ENCODE data around the gene PDZRN3.

PDZRN3 gene

GRCh38 chr3:73409138-73409763 lies 215.5 kb downstream of the PDZRN3 start:
- Histone ChIP-seq H3K9me3 (ENCODE audit: control extremely low read depth in 1 of 5, control insufficient read depth in 4 of 5, insufficient read depth in 2 of 5, low read depth in 1 of 5, low read length in 4 of 5) (no peaks in the 10 kb centered on the region), H3K4me3 (ENCODE audit: control insufficient read depth in 1 of 7, extremely low read depth in 1 of 7, insufficient read depth in 4 of 7, low read depth in 2 of 7, low read length in 6 of 7) (no peak overlapping the region), H3K36me3 (ENCODE audit: control insufficient read depth in 4 of 4, insufficient read depth in 4 of 4, low read length in 3 of 4) (no peaks in the 10 kb centered on the region), H3K27me3 (replicated peaks in 2 of 5; ENCODE audit: control insufficient read depth in 4 of 5, insufficient read depth in 5 of 5, low read length in 4 of 5) (peaks cover 2 to 13% (median 4%) of the 10 kb centered on the region in 5 experiments), H3K4me1 (ENCODE audit: control extremely low read depth in 1 of 4, control insufficient read depth in 4 of 4, insufficient read depth in 4 of 4, low read length in 3 of 4) (no peaks in the 10 kb centered on the region), H3K27ac (ENCODE audit: insufficient read depth in 1 of 2, low read depth in 1 of 2, low read length in 2 of 2, poor library complexity in 1 of 2, severe bottlenecking in 2 of 2) (no peak overlapping the region)
- ChIA-PET POLR2A (no interaction called here), CTCF (no interaction called here)
- 94% methylated on average over 8 of the region's 10 CpGs for WGBS (ENCODE audit: insufficient coverage)
- no peak for DNase-seq

- H3K27me3 ChIP-seq (replicated peaks in 2 of 5; ENCODE audit: control insufficient read depth in 4 of 5, insufficient read depth in 5 of 5, low read length in 4 of 5) = peaks cover 2 to 12% (median 3%) of the 10 kb centered on the region in 5 experiments
- H3K27ac ChIP-seq (ENCODE audit: insufficient read depth in 1 of 2, low read depth in 1 of 2, low read length in 2 of 2, poor library complexity in 1 of 2, severe bottlenecking in 2 of 2) = no peak overlapping the region
- H3K36me3 ChIP-seq (ENCODE audit: control insufficient read depth in 4 of 4, insufficient read depth in 4 of 4, low read length in 3 of 4) = no peaks in the 10 kb centered on the region
- no peak overlapping the region for H3K4me3 ChIP-seq (ENCODE audit: control insufficient read depth in 1 of 7, extremely low read depth in 1 of 7, insufficient read depth in 4 of 7, low read depth in 2 of 7, low read length in 6 of 7)
- CTCF ChIA-PET = interaction anchor here (1.3 kb wide), 1 partner anchor 8 kb away, joined by 3 read pairs; no protein-coding TSS in a partner anchor
- POLR2A ChIA-PET = no interaction called here
- no peaks in the 10 kb centered on the region for H3K4me1 ChIP-seq (ENCODE audit: control extremely low read depth in 1 of 4, control insufficient read depth in 4 of 4, insufficient read depth in 4 of 4, low read length in 3 of 4)
- H3K9me3 ChIP-seq (ENCODE audit: control extremely low read depth in 1 of 5, control insufficient read depth in 4 of 5, insufficient read depth in 2 of 5, low read depth in 1 of 5, low read length in 4 of 5) = no peaks in the 10 kb centered on the region
- DNase-seq = no peak
- WGBS (ENCODE audit: insufficient coverage) = 93% methylated on average over 3 of the region's 10 CpGs
These were observed 216.1 kb downstream of the PDZRN3 start for GRCh38 chr3:73408634-73409033.

GRCh38 chr3:73407577-73407976 lies 217.2 kb downstream of the PDZRN3 start:
- no peak overlapping the region for H3K27ac ChIP-seq (ENCODE audit: insufficient read depth in 1 of 2, low read depth in 1 of 2, low read length in 2 of 2, poor library complexity in 1 of 2, severe bottlenecking in 2 of 2)
- H3K36me3 ChIP-seq (ENCODE audit: control insufficient read depth in 4 of 4, insufficient read depth in 4 of 4, low read length in 3 of 4) = no peaks in the 10 kb centered on the region
- H3K4me1 ChIP-seq (ENCODE audit: control extremely low read depth in 1 of 4, control insufficient read depth in 4 of 4, insufficient read depth in 4 of 4, low read length in 3 of 4) = no peaks in the 10 kb centered on the region
- ChIA-PET POLR2A (no interaction called here), CTCF (interaction anchor here (1.3 kb wide), 1 partner anchor 9 kb away, joined by 3 read pairs; no protein-coding TSS in a partner anchor)
- no peak overlapping the region for H3K4me3 ChIP-seq (ENCODE audit: control insufficient read depth in 1 of 7, extremely low read depth in 1 of 7, insufficient read depth in 4 of 7, low read depth in 2 of 7, low read length in 6 of 7)
- H3K9me3 ChIP-seq (ENCODE audit: control extremely low read depth in 1 of 5, control insufficient read depth in 4 of 5, insufficient read depth in 2 of 5, low read depth in 1 of 5, low read length in 4 of 5) = no peaks in the 10 kb centered on the region
- WGBS (ENCODE audit: insufficient coverage) = 100% methylated on average over 2 of the region's 2 CpGs
- no peak for DNase-seq
- peaks cover 0 to 11% (median 3%) of the 10 kb centered on the region in 5 experiments for H3K27me3 ChIP-seq (replicated peaks in 2 of 5; ENCODE audit: control insufficient read depth in 4 of 5, insufficient read depth in 5 of 5, low read length in 4 of 5)

- no peak overlapping the region for H3K27ac ChIP-seq (ENCODE audit: insufficient read depth in 1 of 2, low read depth in 1 of 2, low read length in 2 of 2, poor library complexity in 1 of 2, severe bottlenecking in 2 of 2)
- no peaks in the 10 kb centered on the region for H3K9me3 ChIP-seq (ENCODE audit: control extremely low read depth in 1 of 5, control insufficient read depth in 4 of 5, insufficient read depth in 2 of 5, low read depth in 1 of 5, low read length in 4 of 5)
- POLR2A ChIA-PET = no interaction called here
- no peaks in the 10 kb centered on the region for H3K4me1 ChIP-seq (ENCODE audit: control extremely low read depth in 1 of 4, control insufficient read depth in 4 of 4, insufficient read depth in 4 of 4, low read length in 3 of 4)
- CTCF ChIA-PET = no interaction called here
- H3K36me3 ChIP-seq (ENCODE audit: control insufficient read depth in 4 of 4, insufficient read depth in 4 of 4, low read length in 3 of 4) = no peaks in the 10 kb centered on the region
- H3K27me3 ChIP-seq (replicated peaks in 2 of 5; ENCODE audit: control insufficient read depth in 4 of 5, insufficient read depth in 5 of 5, low read length in 4 of 5) = peaks cover 0 to 7% (median 3%) of the 10 kb centered on the region in 5 experiments
- DNase-seq = no peak
- H3K4me3 ChIP-seq (ENCODE audit: control insufficient read depth in 1 of 7, extremely low read depth in 1 of 7, insufficient read depth in 4 of 7, low read depth in 2 of 7, low read length in 6 of 7) = no peak overlapping the region
- 100% methylated on average over 2 of the region's 4 CpGs for WGBS (ENCODE audit: insufficient coverage)
These were observed 218.9 kb downstream of the PDZRN3 start for GRCh38 chr3:73405853-73406252.

- H3K27me3 ChIP-seq (replicated peaks in 2 of 5; ENCODE audit: control insufficient read depth in 4 of 5, insufficient read depth in 5 of 5, low read length in 4 of 5) = peaks cover 0 to 6% (median 3%) of the 10 kb centered on the region in 5 experiments
- ChIA-PET POLR2A (no interaction called here), CTCF (no interaction called here)
- no peaks in the 10 kb centered on the region for H3K9me3 ChIP-seq (ENCODE audit: control extremely low read depth in 1 of 5, control insufficient read depth in 4 of 5, insufficient read depth in 2 of 5, low read depth in 1 of 5, low read length in 4 of 5)
- no peak overlapping the region for H3K4me3 ChIP-seq (ENCODE audit: control insufficient read depth in 1 of 7, extremely low read depth in 1 of 7, insufficient read depth in 4 of 7, low read depth in 2 of 7, low read length in 6 of 7)
- DNase-seq = no peak
- H3K27ac ChIP-seq (ENCODE audit: insufficient read depth in 1 of 2, low read depth in 1 of 2, low read length in 2 of 2, poor library complexity in 1 of 2, severe bottlenecking in 2 of 2) = no peak overlapping the region
- no peaks in the 10 kb centered on the region for H3K4me1 ChIP-seq (ENCODE audit: control extremely low read depth in 1 of 4, control insufficient read depth in 4 of 4, insufficient read depth in 4 of 4, low read length in 3 of 4)
- no CpG with 5 or more reads among the region's 4 CpGs for WGBS (ENCODE audit: insufficient coverage)
- H3K36me3 ChIP-seq (ENCODE audit: control insufficient read depth in 4 of 4, insufficient read depth in 4 of 4, low read length in 3 of 4) = no peaks in the 10 kb centered on the region
These were observed 219.7 kb downstream of the PDZRN3 start for GRCh38 chr3:73405000-73405399.

- H3K27ac ChIP-seq (ENCODE audit: insufficient read depth in 1 of 2, low read depth in 1 of 2, low read length in 2 of 2, poor library complexity in 1 of 2, severe bottlenecking in 2 of 2) = no peak overlapping the region
- no peaks in the 10 kb centered on the region for H3K4me1 ChIP-seq (ENCODE audit: control extremely low read depth in 1 of 4, control insufficient read depth in 4 of 4, insufficient read depth in 4 of 4, low read length in 3 of 4)
- ChIA-PET CTCF (no interaction called here), POLR2A (no interaction called here)
- no peaks in the 10 kb centered on the region for H3K36me3 ChIP-seq (ENCODE audit: control insufficient read depth in 4 of 4, insufficient read depth in 4 of 4, low read length in 3 of 4)
- no peak overlapping the region for H3K4me3 ChIP-seq (ENCODE audit: control insufficient read depth in 1 of 7, extremely low read depth in 1 of 7, insufficient read depth in 4 of 7, low read depth in 2 of 7, low read length in 6 of 7)
- peaks cover 0 to 6% (median 3%) of the 10 kb centered on the region in 5 experiments for H3K27me3 ChIP-seq (replicated peaks in 2 of 5; ENCODE audit: control insufficient read depth in 4 of 5, insufficient read depth in 5 of 5, low read length in 4 of 5)
- no peak for DNase-seq
- no peaks in the 10 kb centered on the region for H3K9me3 ChIP-seq (ENCODE audit: control extremely low read depth in 1 of 5, control insufficient read depth in 4 of 5, insufficient read depth in 2 of 5, low read depth in 1 of 5, low read length in 4 of 5)
- WGBS (ENCODE audit: insufficient coverage) = 100% methylated on average over 3 of the region's 5 CpGs
These were observed 220.3 kb downstream of the PDZRN3 start for GRCh38 chr3:73404435-73404834.

GRCh38 chr3:73403444-73403843 lies 221.3 kb downstream of the PDZRN3 start:
- Histone ChIP-seq H3K4me1 (ENCODE audit: control extremely low read depth in 1 of 4, control insufficient read depth in 4 of 4, insufficient read depth in 4 of 4, low read length in 3 of 4) (no peaks in the 10 kb centered on the region), H3K36me3 (ENCODE audit: control insufficient read depth in 4 of 4, insufficient read depth in 4 of 4, low read length in 3 of 4) (no peaks in the 10 kb centered on the region), H3K27ac (ENCODE audit: insufficient read depth in 1 of 2, low read depth in 1 of 2, low read length in 2 of 2, poor library complexity in 1 of 2, severe bottlenecking in 2 of 2) (no peak overlapping the region), H3K4me3 (ENCODE audit: control insufficient read depth in 1 of 7, extremely low read depth in 1 of 7, insufficient read depth in 4 of 7, low read depth in 2 of 7, low read length in 6 of 7) (no peak overlapping the region), H3K9me3 (ENCODE audit: control extremely low read depth in 1 of 5, control insufficient read depth in 4 of 5, insufficient read depth in 2 of 5, low read depth in 1 of 5, low read length in 4 of 5) (no peaks in the 10 kb centered on the region), H3K27me3 (replicated peaks in 2 of 5; ENCODE audit: control insufficient read depth in 4 of 5, insufficient read depth in 5 of 5, low read length in 4 of 5) (peaks cover 0 to 6% (median 0%) of the 10 kb centered on the region in 5 experiments)
- DNase-seq = no peak
- POLR2A ChIA-PET = no interaction called here
- WGBS (ENCODE audit: insufficient coverage) = 100% methylated on average over 2 of the region's 3 CpGs
- CTCF ChIA-PET = no interaction called here
